HepG2 (cell line): ENCODE results near the gene CTSW. TPM values are rescaled to one million over a fixed set of nuclear protein-coding genes. Genes with fewer than 3 reads are reported as not detected.

ENCODE experiments used
- AGO1 ChIP-seq: fragments of 200-400 bp; formaldehyde crosslinking; IDR thresholded peaks from 2 replicates; pipeline ENCODE4 v1.6.1; 2017; ENCODE audit warnings: mild to moderate bottlenecking, low read depth, low read length, moderate library complexity; ENCODE audit not compliant: poor library complexity, severe bottlenecking
- ARHGAP35 ChIP-seq: sonication (generic); formaldehyde crosslinking; IDR thresholded peaks from 2 replicates; pipeline ENCODE4 v1.9.0; 2022; ENCODE audit warnings: mild to moderate bottlenecking, inconsistent platforms, moderate library complexity, missing genetic modification reagents, borderline replicate concordance
- ELF4 ChIP-seq: sonication (generic); formaldehyde crosslinking; IDR thresholded peaks from 2 replicates; pipeline ENCODE4 v1.5.0; 2020; ENCODE audit warnings: missing genetic modification reagents, mild to moderate bottlenecking, moderate library complexity, borderline replicate concordance
- ELK4 ChIP-seq: sonication (generic); formaldehyde crosslinking; IDR thresholded peaks from 2 replicates; pipeline ENCODE4 v1.9.0; 2021; ENCODE audit warnings: missing genetic modification reagents, borderline replicate concordance
- EZH2 ChIP-seq: conservative IDR thresholded peaks from 2 replicates; pipeline ENCODE4 v1.6.1; 2012; ENCODE audit warnings: mild to moderate bottlenecking, low read depth, low read length, moderate library complexity
- FLYWCH1 ChIP-seq: sonication (generic); formaldehyde crosslinking; IDR thresholded peaks from 2 replicates; pipeline ENCODE4 v1.8.1; 2023; ENCODE audit warnings: mild to moderate bottlenecking, missing genetic modification reagents
- HNRNPLL ChIP-seq: fragments of 200-400 bp; formaldehyde crosslinking; IDR thresholded peaks from 2 replicates; pipeline ENCODE4 v1.6.1; 2017; ENCODE audit warnings: mild to moderate bottlenecking, low read depth, low read length; ENCODE audit not compliant: poor library complexity, severe bottlenecking
- RBM22 ChIP-seq: fragments of 200-400 bp; formaldehyde crosslinking; optimal IDR thresholded peaks from 2 replicates; pipeline ENCODE3; 2017; ENCODE audit warnings: mild to moderate bottlenecking, low read length, moderate library complexity
- REPIN1 ChIP-seq: sonication (generic); formaldehyde crosslinking; IDR thresholded peaks from 2 replicates; pipeline ENCODE4 v1.8.0; 2022; ENCODE audit warnings: missing genetic modification reagents, low read depth, mild to moderate bottlenecking, borderline replicate concordance
- RNF2 ChIP-seq: fragments of 450-650 bp; conservative IDR thresholded peaks from 2 replicates; pipeline ENCODE4 v1.6.1; 2016; ENCODE audit warnings: low read depth
- ZNF7 ChIP-seq: IDR thresholded peaks from 2 replicates; pipeline ENCODE4 v1.6.1; 2016; ENCODE audit warnings: missing biosample characterization, missing genetic modification reagents
- ZNF780A ChIP-seq: sonication (generic); formaldehyde crosslinking; IDR thresholded peaks from 2 replicates; pipeline ENCODE4 v1.8.0; 2022; ENCODE audit warnings: mild to moderate bottlenecking, missing genetic modification reagents, moderate library complexity
- ZSCAN22 ChIP-seq: sonication (generic); formaldehyde crosslinking; IDR thresholded peaks from 2 replicates; pipeline ENCODE4 v1.4.0; 2020; ENCODE audit warnings: mild to moderate bottlenecking, missing genetic modification reagents
- ZSCAN9 ChIP-seq: IDR thresholded peaks from 2 replicates; pipeline ENCODE4 v1.6.1; 2016; ENCODE audit warnings: borderline replicate concordance
- polyA plus RNA-seq, 8 experiments: library from polyadenylated mRNA; depleted of rRNA in 3 of 8; stranded (reverse) in 7 of 8; unstranded in 1 of 8; fragments of >200 nt; fragmentation: Illumina TruSeq in 4 of 8; extraction: Trizol in 4 of 8; gene quantifications; 2 replicates each; pipeline versions ENCODE4 v1.2.1 to v1.2.3, GENCODE V29; 2011 to 2016; ENCODE audit warnings: low read depth in 4 of 8, missing spikeins in 1 of 8, mixed read lengths in 1 of 8; ENCODE audit not compliant: insufficient read depth in 1 of 8
- total RNA-seq, 5 experiments: library from RNA; depleted of rRNA; stranded (reverse); fragments of >200 nt; fragmentation: Illumina TruSeq; extraction: Trizol; gene quantifications; 2 replicates each; pipeline ENCODE4 v1.2.3, GENCODE V29; 2016; ENCODE audit warnings: low read depth in 1 of 5
- TF ChIP-seq, protein P1 (sequence below): sonication (generic); formaldehyde crosslinking; IDR thresholded peaks from 2 replicates; pipeline ENCODE4 v1.4.0; 2020; ENCODE audit warnings: mild to moderate bottlenecking, missing genetic modification reagents
- TF ChIP-seq, protein P2 (sequence below): sonication (generic); formaldehyde crosslinking; IDR thresholded peaks from 2 replicates; pipeline ENCODE4 v1.4.0; 2020; ENCODE audit warnings: missing genetic modification reagents
- TF ChIP-seq, protein P3 (sequence below): sonication (generic); formaldehyde crosslinking; conservative IDR thresholded peaks from 2 replicates; pipeline ENCODE4 v1.8.0; 2022; ENCODE audit warnings: low read depth, missing genetic modification reagents
- TF ChIP-seq, protein P4 (sequence below): sonication (generic); formaldehyde crosslinking; IDR thresholded peaks from 2 replicates; pipeline ENCODE4 v1.8.1; 2023; ENCODE audit warnings: missing genetic modification reagents, mild to moderate bottlenecking, borderline replicate concordance
- TF ChIP-seq, protein P5 (sequence below): sonication (generic); formaldehyde crosslinking; IDR thresholded peaks from 2 replicates; pipeline ENCODE4 v1.4.0; 2020; ENCODE audit warnings: missing genetic modification reagents, borderline replicate concordance

Gene CTSW
- total and polyA plus RNA-seq, 2 of the 13 experiments (the other 11 are each of a cell fraction or from before 2014, with no cell fraction given) = 0.09 TPM; not detected in 1

GRCh38 chr11:65918211-65919140 is 38.8 kb downstream of the CTSW start, which contains the start of gene C11orf68 (continued):
- no peak for TF ChIP-seq ZSCAN22 (CRISPR knock-in tag)
- TF ChIP-seq EZH2 = no peak
- TF ChIP-seq RNF2 = no peak
- no peak for TF ChIP-seq ELF4
- TF ChIP-seq, protein P1, sequence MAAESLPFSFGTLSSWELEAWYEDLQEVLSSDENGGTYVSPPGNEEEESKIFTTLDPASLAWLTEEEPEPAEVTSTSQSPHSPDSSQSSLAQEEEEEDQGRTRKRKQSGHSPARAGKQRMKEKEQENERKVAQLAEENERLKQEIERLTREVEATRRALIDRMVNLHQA (CRISPR knock-in tag) = no peak
- TF ChIP-seq REPIN1 (CRISPR knock-in tag) = no peak
- TF ChIP-seq ZNF7 = no peak
- peak; percentile 49; the same call in 1 of the 2 replicates for TF ChIP-seq ZSCAN9 (CRISPR knock-in tag)
- 0 out of 2 replicates have a peak, but pooled peaks have one; percentile 51 for TF ChIP-seq ARHGAP35 (CRISPR knock-in tag)
- TF ChIP-seq FLYWCH1 (CRISPR knock-in tag) = no peak
- TF ChIP-seq, protein P2, sequence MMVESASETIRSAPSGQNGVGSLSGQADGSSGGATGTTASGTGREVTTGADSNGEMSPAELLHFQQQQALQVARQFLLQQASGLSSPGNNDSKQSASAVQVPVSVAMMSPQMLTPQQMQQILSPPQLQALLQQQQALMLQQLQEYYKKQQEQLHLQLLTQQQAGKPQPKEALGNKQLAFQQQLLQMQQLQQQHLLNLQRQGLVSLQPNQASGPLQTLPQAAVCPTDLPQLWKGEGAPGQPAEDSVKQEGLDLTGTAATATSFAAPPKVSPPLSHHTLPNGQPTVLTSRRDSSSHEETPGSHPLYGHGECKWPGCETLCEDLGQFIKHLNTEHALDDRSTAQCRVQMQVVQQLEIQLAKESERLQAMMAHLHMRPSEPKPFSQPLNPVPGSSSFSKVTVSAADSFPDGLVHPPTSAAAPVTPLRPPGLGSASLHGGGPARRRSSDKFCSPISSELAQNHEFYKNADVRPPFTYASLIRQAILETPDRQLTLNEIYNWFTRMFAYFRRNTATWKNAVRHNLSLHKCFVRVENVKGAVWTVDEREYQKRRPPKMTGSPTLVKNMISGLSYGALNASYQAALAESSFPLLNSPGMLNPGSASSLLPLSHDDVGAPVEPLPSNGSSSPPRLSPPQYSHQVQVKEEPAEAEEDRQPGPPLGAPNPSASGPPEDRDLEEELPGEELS (CRISPR knock-in tag) = no peak
- TF ChIP-seq, protein P3, sequence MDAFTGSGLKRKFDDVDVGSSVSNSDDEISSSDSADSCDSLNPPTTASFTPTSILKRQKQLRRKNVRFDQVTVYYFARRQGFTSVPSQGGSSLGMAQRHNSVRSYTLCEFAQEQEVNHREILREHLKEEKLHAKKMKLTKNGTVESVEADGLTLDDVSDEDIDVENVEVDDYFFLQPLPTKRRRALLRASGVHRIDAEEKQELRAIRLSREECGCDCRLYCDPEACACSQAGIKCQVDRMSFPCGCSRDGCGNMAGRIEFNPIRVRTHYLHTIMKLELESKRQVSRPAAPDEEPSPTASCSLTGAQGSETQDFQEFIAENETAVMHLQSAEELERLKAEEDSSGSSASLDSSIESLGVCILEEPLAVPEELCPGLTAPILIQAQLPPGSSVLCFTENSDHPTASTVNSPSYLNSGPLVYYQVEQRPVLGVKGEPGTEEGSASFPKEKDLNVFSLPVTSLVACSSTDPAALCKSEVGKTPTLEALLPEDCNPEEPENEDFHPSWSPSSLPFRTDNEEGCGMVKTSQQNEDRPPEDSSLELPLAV (CRISPR knock-in tag) = no peak
- TF ChIP-seq RBM22 = no peak
- TF ChIP-seq, protein P4, sequence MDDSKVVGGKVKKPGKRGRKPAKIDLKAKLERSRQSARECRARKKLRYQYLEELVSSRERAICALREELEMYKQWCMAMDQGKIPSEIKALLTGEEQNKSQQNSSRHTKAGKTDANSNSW (CRISPR knock-in tag) = no peak
- no peak for TF ChIP-seq ZNF780A (CRISPR knock-in tag)
- TF ChIP-seq ELK4 = no peak
- peak; percentile 33 for TF ChIP-seq HNRNPLL
- TF ChIP-seq, protein P5, sequence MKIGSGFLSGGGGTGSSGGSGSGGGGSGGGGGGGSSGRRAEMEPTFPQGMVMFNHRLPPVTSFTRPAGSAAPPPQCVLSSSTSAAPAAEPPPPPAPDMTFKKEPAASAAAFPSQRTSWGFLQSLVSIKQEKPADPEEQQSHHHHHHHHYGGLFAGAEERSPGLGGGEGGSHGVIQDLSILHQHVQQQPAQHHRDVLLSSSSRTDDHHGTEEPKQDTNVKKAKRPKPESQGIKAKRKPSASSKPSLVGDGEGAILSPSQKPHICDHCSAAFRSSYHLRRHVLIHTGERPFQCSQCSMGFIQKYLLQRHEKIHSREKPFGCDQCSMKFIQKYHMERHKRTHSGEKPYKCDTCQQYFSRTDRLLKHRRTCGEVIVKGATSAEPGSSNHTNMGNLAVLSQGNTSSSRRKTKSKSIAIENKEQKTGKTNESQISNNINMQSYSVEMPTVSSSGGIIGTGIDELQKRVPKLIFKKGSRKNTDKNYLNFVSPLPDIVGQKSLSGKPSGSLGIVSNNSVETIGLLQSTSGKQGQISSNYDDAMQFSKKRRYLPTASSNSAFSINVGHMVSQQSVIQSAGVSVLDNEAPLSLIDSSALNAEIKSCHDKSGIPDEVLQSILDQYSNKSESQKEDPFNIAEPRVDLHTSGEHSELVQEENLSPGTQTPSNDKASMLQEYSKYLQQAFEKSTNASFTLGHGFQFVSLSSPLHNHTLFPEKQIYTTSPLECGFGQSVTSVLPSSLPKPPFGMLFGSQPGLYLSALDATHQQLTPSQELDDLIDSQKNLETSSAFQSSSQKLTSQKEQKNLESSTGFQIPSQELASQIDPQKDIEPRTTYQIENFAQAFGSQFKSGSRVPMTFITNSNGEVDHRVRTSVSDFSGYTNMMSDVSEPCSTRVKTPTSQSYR (CRISPR knock-in tag) = no peak
- no peak for TF ChIP-seq AGO1
